ENCODE measurements around the gene ST3GAL3. TPM values are rescaled to one million over a fixed set of nuclear protein-coding genes. Genes with fewer than 3 reads are reported as not detected.
A peak's percentile ranks its signal among the peaks of the same experiment; 100 is the strongest.
"Not testable (repeated sequence)": the region's sequence is repeated elsewhere in the genome, so short reads cannot be mapped to it uniquely, and the experiment has no call there.

ST3GAL3 gene
- total RNA-seq, 1 experiment from 2014 or later = 26.8 TPM

DNA sequence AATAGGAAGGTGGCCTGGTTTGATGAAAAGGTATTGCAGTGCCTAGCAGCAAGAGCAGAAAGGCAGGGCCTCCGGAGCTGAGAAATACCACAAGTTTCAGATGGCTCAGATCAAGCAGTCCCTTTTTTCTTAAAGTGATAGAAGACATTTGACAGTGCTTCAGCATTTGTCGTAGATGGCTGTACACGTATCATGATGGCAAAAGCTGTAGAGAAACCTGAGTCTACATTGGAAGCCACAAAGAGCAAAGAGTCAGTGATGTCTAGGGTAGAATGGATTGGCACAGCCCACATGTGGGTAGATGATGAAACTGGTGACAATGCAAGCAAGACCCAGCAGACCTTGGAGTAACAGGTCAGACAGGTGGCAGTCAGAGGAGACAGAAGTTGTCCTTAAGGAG lies 124.9 kb downstream of the ST3GAL3 start:
- Histone ChIP-seq H3K27ac (ENCODE audit: low read depth, low read length, poor library complexity, severe bottlenecking) (no peak overlapping the region), H3K9me3 (ENCODE audit: low read depth, low read length, poor library complexity, severe bottlenecking) (no peaks in the 10 kb centered on the region), H3K4me3 (ENCODE audit: low read depth, low read length, poor library complexity, severe bottlenecking) (no peak overlapping the region), H3K27me3 (replicated peaks; ENCODE audit: insufficient read depth, low read depth, low read length, poor library complexity) (no peaks in the 10 kb centered on the region), H3K4me1 (ENCODE audit: insufficient read depth, low read length, poor library complexity, severe bottlenecking) (peaks cover 25% of the 10 kb centered on the region), H3K36me3 (ENCODE audit: insufficient read depth, low read length, poor library complexity, severe bottlenecking) (no peaks in the 10 kb centered on the region)
- intact Hi-C loops (cut with micrococcal nuclease; ENCODE audit: unreplicated experiment) = no loop called here
- DNase-seq (ENCODE audit: low spot score) = no peak
- ChIA-PET POLR2A (ENCODE audit: low non-redundant PET) (no interaction called here), CTCF (no interaction called here)
- no TSS peak for BruUV-seq (replicated peaks)
- TF ChIP-seq, protein P1, sequence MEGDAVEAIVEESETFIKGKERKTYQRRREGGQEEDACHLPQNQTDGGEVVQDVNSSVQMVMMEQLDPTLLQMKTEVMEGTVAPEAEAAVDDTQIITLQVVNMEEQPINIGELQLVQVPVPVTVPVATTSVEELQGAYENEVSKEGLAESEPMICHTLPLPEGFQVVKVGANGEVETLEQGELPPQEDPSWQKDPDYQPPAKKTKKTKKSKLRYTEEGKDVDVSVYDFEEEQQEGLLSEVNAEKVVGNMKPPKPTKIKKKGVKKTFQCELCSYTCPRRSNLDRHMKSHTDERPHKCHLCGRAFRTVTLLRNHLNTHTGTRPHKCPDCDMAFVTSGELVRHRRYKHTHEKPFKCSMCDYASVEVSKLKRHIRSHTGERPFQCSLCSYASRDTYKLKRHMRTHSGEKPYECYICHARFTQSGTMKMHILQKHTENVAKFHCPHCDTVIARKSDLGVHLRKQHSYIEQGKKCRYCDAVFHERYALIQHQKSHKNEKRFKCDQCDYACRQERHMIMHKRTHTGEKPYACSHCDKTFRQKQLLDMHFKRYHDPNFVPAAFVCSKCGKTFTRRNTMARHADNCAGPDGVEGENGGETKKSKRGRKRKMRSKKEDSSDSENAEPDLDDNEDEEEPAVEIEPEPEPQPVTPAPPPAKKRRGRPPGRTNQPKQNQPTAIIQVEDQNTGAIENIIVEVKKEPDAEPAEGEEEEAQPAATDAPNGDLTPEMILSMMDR (conservative IDR thresholded peaks at IDR 0.05; ENCODE audit: low read depth, low read length) = no peak
- no peak for TF ChIP-seq EZH2 (IDR thresholded peaks at IDR 0.05; ENCODE audit: borderline replicate concordance, low read depth, low read length, poor library complexity, severe bottlenecking)

DNA sequence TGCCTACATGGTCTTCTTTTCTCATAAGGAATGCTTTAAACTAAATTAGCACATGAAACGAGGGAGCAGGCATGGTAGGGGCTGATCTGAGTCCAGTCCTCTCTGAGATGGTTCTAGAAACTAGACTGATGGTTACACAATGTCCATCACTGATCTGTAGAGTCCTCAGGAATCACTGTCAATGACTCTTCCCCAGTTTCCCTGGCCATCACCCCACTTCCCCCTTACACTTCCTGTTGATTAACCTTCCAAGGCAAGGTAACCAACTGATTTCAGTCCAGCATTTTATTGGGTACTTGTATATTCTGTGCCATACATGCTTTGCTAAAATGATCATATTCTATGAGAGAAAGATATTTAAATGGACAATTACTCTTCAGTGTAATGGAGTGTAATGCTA lies 125.7 kb downstream of the ST3GAL3 start:
- POLR2A ChIA-PET (ENCODE audit: low non-redundant PET) = interaction anchor here (0.6 kb wide), 1 partner anchor 202 kb away, joined by 3 read pairs; no protein-coding TSS in a partner anchor

DNA sequence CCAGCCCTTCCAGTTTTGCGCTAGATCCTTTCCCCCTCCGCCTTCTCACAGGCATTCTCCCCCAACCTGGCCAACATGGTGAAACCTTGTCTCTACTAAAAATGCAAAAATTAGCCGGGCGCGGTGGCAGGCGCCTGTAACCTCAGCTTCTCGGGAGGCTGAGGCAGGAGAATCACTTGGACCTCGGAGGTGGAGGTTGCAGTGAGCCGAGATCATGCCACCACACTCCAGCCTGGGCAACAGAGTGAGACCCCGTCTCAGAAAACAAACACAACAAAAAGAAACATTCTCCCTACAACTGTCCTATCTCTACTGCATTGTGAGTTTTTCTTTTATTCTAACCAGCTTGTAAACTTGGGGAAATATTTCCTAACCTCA lies 126.6 kb downstream of the ST3GAL3 start:
- H3K9me3 ChIP-seq (ENCODE audit: low read depth, low read length, poor library complexity, severe bottlenecking); BruUV-seq (replicated peaks); H3K4me3 ChIP-seq (ENCODE audit: low read depth, low read length, poor library complexity, severe bottlenecking); H3K36me3 ChIP-seq (ENCODE audit: insufficient read depth, low read length, poor library complexity, severe bottlenecking); POLR2A ChIA-PET (ENCODE audit: low non-redundant PET); H3K27me3 ChIP-seq (replicated peaks; ENCODE audit: insufficient read depth, low read depth, low read length, poor library complexity); intact Hi-C loops (cut with micrococcal nuclease; ENCODE audit: unreplicated experiment); DNase-seq (ENCODE audit: low spot score): not testable (repeated sequence)
- Histone ChIP-seq H3K27ac (ENCODE audit: low read depth, low read length, poor library complexity, severe bottlenecking) (peak overlapping the region; percentile 12), H3K4me1 (ENCODE audit: insufficient read depth, low read length, poor library complexity, severe bottlenecking) (peaks cover 39% of the 10 kb centered on the region)
- CTCF ChIA-PET = interaction anchor here (0.5 kb wide), 1 partner anchor 16 kb away, joined by 3 read pairs; no protein-coding TSS in a partner anchor

More for the DNA sequence above, 125.7 kb downstream of the ST3GAL3 start:
- no TSS peak for BruUV-seq (replicated peaks)
- Histone ChIP-seq H3K36me3 (ENCODE audit: insufficient read depth, low read length, poor library complexity, severe bottlenecking) (no peaks in the 10 kb centered on the region), H3K4me3 (ENCODE audit: low read depth, low read length, poor library complexity, severe bottlenecking) (no peak overlapping the region), H3K27ac (ENCODE audit: low read depth, low read length, poor library complexity, severe bottlenecking) (no peak overlapping the region), H3K27me3 (replicated peaks; ENCODE audit: insufficient read depth, low read depth, low read length, poor library complexity) (no peaks in the 10 kb centered on the region), H3K9me3 (ENCODE audit: low read depth, low read length, poor library complexity, severe bottlenecking) (no peaks in the 10 kb centered on the region), H3K4me1 (ENCODE audit: insufficient read depth, low read length, poor library complexity, severe bottlenecking) (peaks cover 31% of the 10 kb centered on the region)
- TF ChIP-seq, protein P1 (conservative IDR thresholded peaks at IDR 0.05; ENCODE audit: low read depth, low read length) = no peak
- no peak for TF ChIP-seq EZH2 (IDR thresholded peaks at IDR 0.05; ENCODE audit: borderline replicate concordance, low read depth, low read length, poor library complexity, severe bottlenecking)
- CTCF ChIA-PET = no interaction called here
- no peak for DNase-seq (ENCODE audit: low spot score)
- intact Hi-C loops (cut with micrococcal nuclease; ENCODE audit: unreplicated experiment) = no loop called here

DNA sequence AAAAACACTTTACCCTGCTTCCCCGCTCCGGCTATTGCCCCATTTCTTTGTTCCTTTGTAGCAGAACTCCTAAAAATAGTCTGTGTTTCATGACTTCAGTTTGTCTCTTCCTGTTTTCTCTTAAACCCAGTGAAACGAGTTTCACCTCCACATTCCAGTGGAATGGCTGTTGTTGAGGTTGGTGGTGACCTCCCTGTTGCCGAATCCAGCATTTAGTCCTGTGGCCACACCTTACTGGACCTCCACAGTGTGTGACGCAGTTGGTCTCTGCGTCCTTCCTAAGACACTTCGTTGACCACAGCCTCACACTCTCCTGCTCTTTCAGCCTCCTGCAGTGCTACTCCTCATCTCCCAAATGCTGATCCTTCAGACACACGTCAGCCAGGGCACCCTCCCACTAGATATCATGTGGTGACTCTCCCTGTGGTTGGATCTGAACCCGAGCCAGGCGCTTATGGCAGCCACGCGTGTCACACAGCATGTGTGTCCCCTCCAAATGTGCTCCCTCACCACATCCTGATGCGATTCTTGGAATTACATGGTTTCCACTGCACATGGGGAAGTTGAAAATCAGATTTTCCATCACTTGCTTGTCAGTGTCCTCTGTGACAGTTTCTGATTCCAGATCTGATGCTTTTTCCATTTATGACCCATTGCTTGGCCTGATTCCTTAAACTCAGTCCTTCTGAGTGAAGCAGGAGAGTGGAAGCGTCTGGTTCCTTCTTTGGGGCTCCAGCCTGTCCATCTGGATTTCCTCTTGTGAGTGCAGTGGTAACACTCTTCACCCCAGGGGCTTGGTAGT lies 127.1 kb downstream of the ST3GAL3 start:
- Histone ChIP-seq H3K4me1 (ENCODE audit: insufficient read depth, low read length, poor library complexity, severe bottlenecking) (peaks cover 45% of the 10 kb centered on the region), H3K4me3 (ENCODE audit: low read depth, low read length, poor library complexity, severe bottlenecking) (no peak overlapping the region), H3K36me3 (ENCODE audit: insufficient read depth, low read length, poor library complexity, severe bottlenecking) (peaks cover 3% of the 10 kb centered on the region), H3K9me3 (ENCODE audit: low read depth, low read length, poor library complexity, severe bottlenecking) (no peaks in the 10 kb centered on the region), H3K27ac (ENCODE audit: low read depth, low read length, poor library complexity, severe bottlenecking) (peak overlapping the region; percentile 12), H3K27me3 (replicated peaks; ENCODE audit: insufficient read depth, low read depth, low read length, poor library complexity) (no peaks in the 10 kb centered on the region)
- CTCF ChIA-PET = no interaction called here
- intact Hi-C loops (cut with micrococcal nuclease; ENCODE audit: unreplicated experiment) = no loop called here
- BruUV-seq (replicated peaks) = no TSS peak
- no peak for TF ChIP-seq EZH2 (IDR thresholded peaks at IDR 0.05; ENCODE audit: borderline replicate concordance, low read depth, low read length, poor library complexity, severe bottlenecking)
- TF ChIP-seq, protein P1 (conservative IDR thresholded peaks at IDR 0.05; ENCODE audit: low read depth, low read length) = no peak
- no peak for DNase-seq (ENCODE audit: low spot score)
- POLR2A ChIA-PET (ENCODE audit: low non-redundant PET) = no interaction called here

Data from A673 (cell line).